Subcutaneous adipose tissue (tissue), 4 donors: ENCODE results near the gene RMDN3. TPM values are rescaled to one million over a fixed set of nuclear protein-coding genes. Genes with fewer than 3 reads are reported as not detected.

ENCODE experiments used
- total RNA-seq, 4 donors: library from RNA; depleted of rRNA; stranded (reverse); fragments of >200 nt; gene quantifications; one replicate each; pipeline ENCODE4 v1.1.0, GENCODE V29; 2016
- TF ChIP-seq, protein P1 (sequence below): fragments of 450-650 bp; IDR thresholded peaks from one replicate; pipeline ENCODE4 v1.5.1; 2016; ENCODE audit warnings: low read depth, mild to moderate bottlenecking, control low read depth, antibody characterized with exemption, moderate library complexity

Gene RMDN3, protein sequence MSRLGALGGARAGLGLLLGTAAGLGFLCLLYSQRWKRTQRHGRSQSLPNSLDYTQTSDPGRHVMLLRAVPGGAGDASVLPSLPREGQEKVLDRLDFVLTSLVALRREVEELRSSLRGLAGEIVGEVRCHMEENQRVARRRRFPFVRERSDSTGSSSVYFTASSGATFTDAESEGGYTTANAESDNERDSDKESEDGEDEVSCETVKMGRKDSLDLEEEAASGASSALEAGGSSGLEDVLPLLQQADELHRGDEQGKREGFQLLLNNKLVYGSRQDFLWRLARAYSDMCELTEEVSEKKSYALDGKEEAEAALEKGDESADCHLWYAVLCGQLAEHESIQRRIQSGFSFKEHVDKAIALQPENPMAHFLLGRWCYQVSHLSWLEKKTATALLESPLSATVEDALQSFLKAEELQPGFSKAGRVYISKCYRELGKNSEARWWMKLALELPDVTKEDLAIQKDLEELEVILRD
- total RNA-seq = 10 to 100 TPM; 26.3 to 71.4 (median 35.6) TPM

DNA sequence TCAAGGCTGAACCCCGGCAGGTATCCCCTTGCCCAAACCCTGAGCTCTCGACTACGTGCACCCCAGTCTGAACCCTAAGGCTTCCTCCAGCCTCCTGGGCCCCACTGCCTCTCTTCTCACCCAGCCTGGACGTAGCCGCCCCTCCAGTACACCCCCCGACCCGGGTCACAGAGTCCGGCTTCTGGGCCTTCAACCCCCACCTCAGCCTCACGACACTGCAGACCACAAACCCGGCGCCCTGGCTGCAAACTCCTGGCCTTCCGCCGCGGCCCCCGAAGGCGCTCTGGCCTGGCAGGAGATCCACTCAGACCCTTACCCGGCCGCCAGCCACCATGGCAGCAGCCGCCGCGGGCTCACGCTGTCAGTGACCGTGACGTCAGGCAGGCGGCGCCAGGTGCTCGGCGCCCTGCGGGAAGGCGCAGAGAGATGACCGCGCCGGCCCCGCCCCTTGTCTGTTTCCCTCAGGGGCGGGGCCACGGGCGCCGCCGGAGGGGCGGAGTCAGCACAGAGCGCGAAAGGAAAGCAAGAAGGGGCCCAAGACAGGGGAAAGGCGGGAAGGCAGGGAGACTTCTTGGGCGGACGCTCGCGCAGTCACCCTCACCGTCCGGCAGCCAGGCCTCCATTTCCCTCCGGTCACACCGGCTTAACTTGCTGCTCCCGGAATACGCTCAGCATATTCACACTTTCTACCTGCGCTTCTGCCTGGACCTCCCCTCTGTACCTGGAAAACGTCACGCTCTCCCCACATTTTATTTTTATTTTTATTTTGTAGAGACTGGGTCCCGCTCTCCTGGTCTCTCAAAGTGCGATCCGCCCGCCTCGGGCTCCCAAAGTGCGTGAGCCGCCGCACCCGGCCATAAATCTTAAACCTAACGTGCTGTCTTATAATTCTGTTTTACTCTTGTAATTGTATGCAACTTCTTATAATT lies at the start of gene RMDN3:
Gene RMDN3, minus strand, starts transcription at position 372 of the 929 bp plus-strand sequence. CDS start 471 bp downstream, outside the sequence.
- TF ChIP-seq, protein P1, sequence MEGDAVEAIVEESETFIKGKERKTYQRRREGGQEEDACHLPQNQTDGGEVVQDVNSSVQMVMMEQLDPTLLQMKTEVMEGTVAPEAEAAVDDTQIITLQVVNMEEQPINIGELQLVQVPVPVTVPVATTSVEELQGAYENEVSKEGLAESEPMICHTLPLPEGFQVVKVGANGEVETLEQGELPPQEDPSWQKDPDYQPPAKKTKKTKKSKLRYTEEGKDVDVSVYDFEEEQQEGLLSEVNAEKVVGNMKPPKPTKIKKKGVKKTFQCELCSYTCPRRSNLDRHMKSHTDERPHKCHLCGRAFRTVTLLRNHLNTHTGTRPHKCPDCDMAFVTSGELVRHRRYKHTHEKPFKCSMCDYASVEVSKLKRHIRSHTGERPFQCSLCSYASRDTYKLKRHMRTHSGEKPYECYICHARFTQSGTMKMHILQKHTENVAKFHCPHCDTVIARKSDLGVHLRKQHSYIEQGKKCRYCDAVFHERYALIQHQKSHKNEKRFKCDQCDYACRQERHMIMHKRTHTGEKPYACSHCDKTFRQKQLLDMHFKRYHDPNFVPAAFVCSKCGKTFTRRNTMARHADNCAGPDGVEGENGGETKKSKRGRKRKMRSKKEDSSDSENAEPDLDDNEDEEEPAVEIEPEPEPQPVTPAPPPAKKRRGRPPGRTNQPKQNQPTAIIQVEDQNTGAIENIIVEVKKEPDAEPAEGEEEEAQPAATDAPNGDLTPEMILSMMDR = no peak

DNA sequence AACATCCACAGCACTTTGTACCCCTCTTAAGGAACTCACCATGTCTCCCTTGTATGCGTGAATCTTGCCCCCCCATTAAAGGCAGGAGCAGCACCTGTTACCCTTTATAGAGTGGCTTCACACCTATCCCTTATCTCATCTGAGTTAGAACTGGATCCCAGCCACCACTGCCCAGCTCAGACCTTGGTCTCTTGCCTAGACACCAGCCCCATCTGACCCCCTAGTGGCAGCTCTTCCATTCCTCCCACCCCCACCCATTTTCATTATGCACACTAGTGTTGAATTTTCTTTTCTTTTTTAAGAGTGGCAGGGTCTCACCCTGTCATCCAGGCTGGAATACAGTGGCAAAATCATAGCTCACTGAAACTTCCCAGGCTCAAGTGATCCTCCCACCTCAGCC lies 48.6 kb upstream of the RMDN3 start:
- TF ChIP-seq, protein P1 = no peak

DNA sequence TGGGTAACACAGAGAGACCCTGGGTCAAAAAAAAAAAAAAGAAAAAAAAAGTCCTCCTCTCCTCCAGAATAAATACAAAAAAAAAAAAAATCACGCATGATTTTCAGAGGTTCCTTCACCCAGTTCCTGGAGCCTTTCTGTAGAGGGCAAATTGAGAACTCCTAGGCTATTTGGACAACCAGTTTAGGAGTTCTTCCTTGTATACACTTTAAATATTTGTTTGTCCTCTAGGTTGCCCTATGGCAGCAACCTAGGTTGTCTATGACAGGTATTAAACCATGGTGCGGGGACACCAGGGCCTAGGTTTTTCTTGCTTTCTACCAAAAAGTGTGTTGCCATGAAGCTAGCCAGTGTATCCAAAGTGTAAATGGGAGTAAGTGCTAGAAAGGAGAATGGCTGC lies 48.0 kb upstream of the RMDN3 start:
- TF ChIP-seq, protein P1 = no peak

DNA sequence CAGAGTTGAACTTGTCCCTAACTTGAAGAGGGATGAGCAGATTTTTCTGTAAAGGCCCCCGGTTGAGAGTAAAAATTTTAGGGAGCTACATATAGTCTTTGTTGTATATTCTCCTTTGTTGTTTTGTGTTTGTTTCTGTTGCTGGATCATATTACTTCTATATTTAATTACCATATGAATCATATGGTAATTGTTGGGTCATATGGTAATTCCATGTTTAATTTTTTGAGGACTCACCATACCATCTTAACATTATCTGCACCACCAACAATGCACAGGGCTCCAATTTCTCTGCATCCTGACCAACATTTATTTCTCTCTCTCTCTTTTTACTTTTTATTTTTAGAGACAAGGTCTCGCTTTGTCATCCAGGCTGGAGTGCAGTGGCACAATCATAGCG lies 44.5 kb upstream of the RMDN3 start:
- TF ChIP-seq, protein P1 = no peak

DNA sequence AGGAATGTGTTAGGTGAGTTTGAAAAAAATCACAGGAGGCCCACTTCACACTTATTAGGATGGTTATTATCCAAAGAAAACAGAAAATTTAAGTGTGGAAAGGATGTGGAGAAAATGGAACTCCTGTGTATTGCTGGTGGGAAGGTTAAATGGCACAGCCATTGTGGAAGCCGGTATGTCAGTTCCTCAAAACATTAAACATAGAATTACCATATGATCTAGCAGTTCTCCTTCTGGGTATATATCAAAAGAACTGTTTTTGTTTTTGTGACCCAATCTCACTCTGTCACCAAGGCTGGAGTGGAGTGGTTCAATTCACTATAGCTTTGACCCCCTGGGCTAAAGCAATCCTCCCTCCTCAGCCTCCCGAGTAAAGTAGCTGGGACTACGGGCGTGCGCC lies 41.5 kb upstream of the RMDN3 start:
- TF ChIP-seq, protein P1 = no peak

DNA sequence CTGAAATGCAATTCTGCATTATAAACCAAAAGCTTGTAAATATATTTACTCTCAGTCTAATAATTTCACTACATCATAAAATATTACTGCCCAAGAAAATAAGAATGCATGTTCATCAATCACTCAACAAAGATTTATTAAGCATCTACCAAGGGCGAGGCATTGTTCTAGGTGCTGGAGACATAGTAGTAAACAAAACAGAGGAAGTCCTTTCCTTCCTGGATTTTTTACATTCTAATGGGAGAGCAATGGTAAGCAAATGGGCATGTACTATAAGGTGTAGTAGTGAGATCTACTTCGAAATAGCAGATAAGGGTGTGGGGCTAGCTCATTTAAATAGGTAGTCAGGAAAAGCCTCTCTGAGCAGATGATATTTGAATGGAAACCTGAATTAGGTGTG lies 41.0 kb upstream of the RMDN3 start:
- TF ChIP-seq, protein P1 = no peak
